Heart right ventricle (tissue), 16 donors: Measurements from ENCODE around the gene MLH3. TPM values are rescaled to one million over a fixed set of nuclear protein-coding genes. Genes with fewer than 3 reads are reported as not detected.

Experiments
- ATAC-seq, 8 donors: fragments of 200-7000 bp; cut with Tn5 transposase; one replicate each; pipeline ENCODE4 v1.9.1; 2020; ENCODE audit warnings: mild to moderate bottlenecking in 8 of 8, moderate library complexity in 8 of 8, moderate number of reproducible peaks in 1 of 8
- DNase-seq, 2 donors: peaks; one replicate each; pipeline ENCODE4 v3.0.0-alpha.2; 2020
- H3K27ac ChIP-seq, 10 donors: fragments of 200-600 bp; sonication (generic) in 2 of 10; one replicate each; pipeline versions ENCODE4 v1.5.0 to v1.8.0; 2020 to 2022; ENCODE audit warnings: mild to moderate bottlenecking in 3 of 10
- H3K27me3 ChIP-seq, 7 donors: fragments of 200-600 bp; one replicate each; pipeline ENCODE4 v1.8.0; 2021 to 2022; ENCODE audit warnings: mild to moderate bottlenecking in 2 of 7
- H3K36me3 ChIP-seq, 9 donors: fragments of 200-600 bp; sonication (generic) in 1 of 9; one replicate each; pipeline versions ENCODE4 v1.5.0 to v1.8.0; 2020 to 2022; ENCODE audit warnings: mild to moderate bottlenecking in 2 of 9
- H3K4me1 ChIP-seq, 9 donors: fragments of 200-600 bp; sonication (generic) in 1 of 9; one replicate each; pipeline versions ENCODE4 v1.5.0 to v1.8.0; 2020 to 2022; ENCODE audit warnings: mild to moderate bottlenecking in 4 of 9
- H3K4me3 ChIP-seq, 10 donors: fragments of 200-600 bp; sonication (generic) in 2 of 10; one replicate each; pipeline versions ENCODE4 v1.5.0 to v1.8.0; 2020 to 2022; ENCODE audit warnings: mild to moderate bottlenecking in 7 of 10, moderate library complexity in 2 of 10
- H3K9me3 ChIP-seq, 11 donors: fragments of 200-600 bp in 10 of 11; sonication (generic) in 2 of 11; one replicate each; pipeline versions ENCODE4 v1.5.0 to v1.8.0; 2013 to 2022; ENCODE audit warnings: mild to moderate bottlenecking in 2 of 11, control low read depth in 1 of 11, moderate library complexity in 1 of 11
- CTCF ChIP-seq, 9 donors: fragments of 200-600 bp; sonication (generic) in 2 of 9; IDR thresholded peaks; one replicate each; pipeline versions ENCODE4 v1.5.0 to v1.8.0; 2021 to 2022; ENCODE audit warnings: antibody characterized with exemption in 9 of 9, mild to moderate bottlenecking in 5 of 9, moderate library complexity in 1 of 9
- WGBS, 2 donors: extraction: QIAGEN DNeasy Blood & Tissue Kit; methylation state at CpG; one replicate each; pipeline ENCODE4 v1.1.7; 2013; ENCODE audit warnings: inconsistent platforms in 1 of 2; 5-methylcytosine and 5-hydroxymethylcytosine counted together
- intact Hi-C, 10 donors: fragments of 100-400 bp; cut with DNase I; formaldehyde crosslinking; loops; one replicate each; pipeline versions ENCODE4 v1.11.1 to v1.14.2; 2022
- polyA plus RNA-seq, 2 donors: library from polyadenylated mRNA; stranded (reverse); fragments of 200-250 nt; gene quantifications; one replicate each; pipeline ENCODE4 v1.2.3, GENCODE V29; 2013
- total RNA-seq, 10 donors: library from RNA; stranded (reverse); fragmentation: NEBNext Ultra II Directional in 3 of 10; extraction: Animal tissue kit (Norgen Biotek cat#: 25700) in 3 of 10; gene quantifications; one replicate each; pipeline versions ENCODE4 v1.2.1 to v1.2.4, GENCODE V29; 2021 to 2023
- donor health status: Arrhythmogenic right ventricular cardiomyopathy.
- donor health status: ischemic (EF 13 %, LVEDD 7.1; RV severe dilation, severe dysfunction).
- donor health status: healthy with polysubstance abuse.
- donor health status: DM: no; HTN: yes; CAD: no.
- donor health status: DM: no; HTN: no; CAD: no.
- donor health status: ischemic (EF 25% LVEDD 6.9; RV normal size, moderate dysfunction).
- donor health status: ischemic (EF 25% LVEDD 5.7; RV mildly dilated, moderate dysfunction).
- donor health status: healthy.
- donor health status: DM: yes; HTN: yes; CAD: no.
- donor health status: Ischemic cardiomyopathy.
- donor health status: ischemic (EF 35%, LVEDD 5.7; RV mildly dilated, moderate dysfunction).
- donor health status: nonischemic (EF 11% LVEDD 7.7; RV severe dilation, severe dysfunction).
- donor health status: DM: yes; HTN: yes; CAD: no.
- donor health status: PGD.
- donor health status: ischemic (EF 29% LVEDD 5.4; RV normal size, mild dysfunction).
- donor health status: nonischemic (EF 23%, LVEDD 6.1; RV moderate dilation, normal function).

The MLH3 gene
- total and polyA plus RNA-seq, 12 donors = 8.4 to 21.6 (median 18.4) TPM

GRCh38 chr14:75040959-75041358 is 10.3 kb downstream of the MLH3 start:
- ATAC-seq (no peak), DNase-seq (no peak)
- Histone ChIP-seq H3K36me3 (peaks cover 0 to 85% (median 9%) of the 10 kb centered on the region in 9 donors), H3K4me1 (peaks cover 0 to 30% (median 18%) of the 10 kb centered on the region in 9 donors), H3K27ac (no peak overlapping the region), H3K9me3 (no peaks in the 10 kb centered on the region), H3K4me3 (no peak overlapping the region), H3K27me3 (no peaks in the 10 kb centered on the region)
- no peak for TF ChIP-seq CTCF (IDR thresholded peaks at IDR 0.05)
- 96 to 100% methylated on average over 2 of the region's 2 CpGs for WGBS, 2 donors
- intact Hi-C loops = no loop called here

- Histone ChIP-seq H3K4me3 (no peak overlapping the region), H3K9me3 (no peaks in the 10 kb centered on the region), H3K27ac (no peak overlapping the region), H3K4me1 (peaks cover 0 to 25% (median 15%) of the 10 kb centered on the region in 9 donors), H3K36me3 (peaks cover 0 to 89% (median 13%) of the 10 kb centered on the region in 9 donors), H3K27me3 (no peaks in the 10 kb centered on the region)
- WGBS, 2 donors = 75 to 78% methylated on average over 1 of the region's 1 CpG
- DNase-seq = no peak
- ATAC-seq = no peak
- intact Hi-C loops = no loop called here
- TF ChIP-seq CTCF (IDR thresholded peaks at IDR 0.05) = no peak
These were observed 10.8 kb downstream of the MLH3 start for GRCh38 chr14:75040507-75040906.

GRCh38 chr14:75032939-75033338 is 18.3 kb downstream of the MLH3 start:
- H3K27me3 ChIP-seq = no peaks in the 10 kb centered on the region
- peaks cover 0 to 98% (median 57%) of the 10 kb centered on the region in 9 donors for H3K36me3 ChIP-seq
- intact Hi-C loops = no loop called here
- WGBS, 2 donors = 96 to 100% methylated on average over 2 of the region's 2 CpGs
- no peak overlapping the region for H3K4me3 ChIP-seq
- ATAC-seq (no peak), DNase-seq (no peak)
- H3K9me3 ChIP-seq = no peaks in the 10 kb centered on the region
- no peak for TF ChIP-seq CTCF (IDR thresholded peaks at IDR 0.05)
- H3K4me1 ChIP-seq = no peaks in the 10 kb centered on the region
- no peak overlapping the region for H3K27ac ChIP-seq

- 0% methylated on average over 1 of the region's 1 CpG for WGBS, 2 donors
- intact Hi-C loops = no loop called here
- no peak for ATAC-seq
- Histone ChIP-seq H3K27me3 (no peaks in the 10 kb centered on the region), H3K9me3 (no peaks in the 10 kb centered on the region), H3K4me1 (peaks cover 0 to 5% (median 0%) of the 10 kb centered on the region in 9 donors), H3K27ac (no peak overlapping the region), H3K36me3 (peaks cover 0 to 97% (median 51%) of the 10 kb centered on the region in 9 donors), H3K4me3 (no peak overlapping the region)
- no peak for DNase-seq
- no peak for TF ChIP-seq CTCF (IDR thresholded peaks at IDR 0.05)
These were observed 21.1 kb downstream of the MLH3 start for GRCh38 chr14:75030147-75030546.
